Brain microvascular endothelial cell (primary cell): ENCODE measurements around the gene TMA7B.

Experiments used
- DNase-seq: peaks from one replicate; pipeline ENCODE4 v3.0.0-alpha.2; 2020
- H3K27ac ChIP-seq: fragments of 250-450 bp; sonication (Bioruptor Pico); 2 replicates; pipeline ENCODE4 v1.5.1; 2020; ENCODE audit warnings: mild to moderate bottlenecking, moderate library complexity
- H3K27me3 ChIP-seq: fragments of 250-450 bp; sonication (Bioruptor Pico); replicated peaks from 2 replicates; pipeline ENCODE4 v1.5.1; 2020; ENCODE audit warnings: mild to moderate bottlenecking
- H3K36me3 ChIP-seq: fragments of 250-450 bp; sonication (Bioruptor Pico); replicated peaks from 2 replicates; pipeline ENCODE4 v1.5.1; 2020; ENCODE audit warnings: mild to moderate bottlenecking
- H3K4me3 ChIP-seq: 2 replicates; pipeline ENCODE4 v1.5.1; 2011; ENCODE audit warnings: low read depth, mild to moderate bottlenecking, control low read depth, low read length, moderate library complexity
- CTCF ChIP-seq: IDR thresholded peaks from 2 replicates; pipeline ENCODE4 v1.5.1; 2011; ENCODE audit warnings: low read depth, mild to moderate bottlenecking, moderate library complexity, low read length, control low read depth, inconsistent platforms; ENCODE audit errors: missing control alignments
- in situ Hi-C: cut with HindIII; loops from 2 replicates; pipeline ENCODE4 v1.10.0; 2017; ENCODE audit warnings: low sequenced_read_pairs, low pct_ligation_motif_present

The TMA7B gene

GRCh38 chr22:39935116-39935515 is 25.1 kb upstream of the TMA7B start:
- in situ Hi-C loops: no loop called here
- no peak for TF ChIP-seq CTCF
- no peak overlapping the region for H3K4me3 ChIP-seq
- DNase-seq: no peak
- no peaks in the 10 kb centered on the region for H3K36me3 ChIP-seq
- H3K27ac ChIP-seq: no peak overlapping the region
- peaks cover 29% of the 10 kb centered on the region for H3K27me3 ChIP-seq

GRCh38 chr22:39935612-39936011 is 24.6 kb upstream of the TMA7B start:
- Histone ChIP-seq H3K36me3 (no peaks in the 10 kb centered on the region), H3K27me3 (peaks cover 26% of the 10 kb centered on the region), H3K27ac (no peak overlapping the region), H3K4me3 (no peak overlapping the region)
- in situ Hi-C loops: no loop called here
- DNase-seq: no peak
- no peak for TF ChIP-seq CTCF

GRCh38 chr22:39936523-39937145 is 23.6 kb upstream of the TMA7B start:
- TF ChIP-seq CTCF: no peak
- Histone ChIP-seq H3K4me3 (no peak overlapping the region), H3K36me3 (no peaks in the 10 kb centered on the region), H3K27ac (no peak overlapping the region), H3K27me3 (peaks cover 20% of the 10 kb centered on the region)
- in situ Hi-C loops: no loop called here
- no peak for DNase-seq

- no peak for TF ChIP-seq CTCF
- peaks cover 20% of the 10 kb centered on the region for H3K27me3 ChIP-seq
- H3K27ac ChIP-seq: no peak overlapping the region
- no peaks in the 10 kb centered on the region for H3K36me3 ChIP-seq
- in situ Hi-C loops: no loop called here
- DNase-seq: no peak
- H3K4me3 ChIP-seq: no peak overlapping the region
Measured at GRCh38 chr22:39937906-39938305, 22.3 kb upstream of the TMA7B start.

GRCh38 chr22:39938509-39939111 is 21.6 kb upstream of the TMA7B start:
- TF ChIP-seq CTCF: no peak
- no peak for DNase-seq
- Histone ChIP-seq H3K27ac (no peak overlapping the region), H3K4me3 (no peak overlapping the region), H3K27me3 (peaks cover 20% of the 10 kb centered on the region), H3K36me3 (no peaks in the 10 kb centered on the region)
- in situ Hi-C loops: no loop called here

- TF ChIP-seq CTCF: no peak
- Histone ChIP-seq H3K27me3 (peaks cover 16% of the 10 kb centered on the region), H3K4me3 (no peak overlapping the region), H3K36me3 (no peaks in the 10 kb centered on the region), H3K27ac (no peak overlapping the region)
- in situ Hi-C loops: no loop called here
- no peak for DNase-seq
Measured at GRCh38 chr22:39939830-39940229, 20.4 kb upstream of the TMA7B start.
